NCI-H1694 (cell line): ENCODE results near the gene PRR33.

Experiments
- DNase-seq: peaks from one replicate; lab custom pipeline; 2025; lab: John Stamatoyannopoulos, UW

The PRR33 gene

GRCh38 chr11:1862588-1863351 is 28.9 kb downstream of the PRR33 start:
- no peak for DNase-seq

- no peak for DNase-seq
Observed at GRCh38 chr11:1861435-1862411, 30.0 kb downstream of the PRR33 start.

GRCh38 chr11:1860108-1860507 is 31.6 kb downstream of the PRR33 start:
- no peak for DNase-seq

GRCh38 chr11:1859004-1859403 is 32.7 kb downstream of the PRR33 start:
- no peak for DNase-seq

- no peak for DNase-seq
Observed at GRCh38 chr11:1858576-1858975, 33.1 kb downstream of the PRR33 start.

GRCh38 chr11:1858154-1858553 is 33.5 kb downstream of the PRR33 start:
- DNase-seq = no peak

GRCh38 chr11:1857064-1857463 is 34.6 kb downstream of the PRR33 start:
- DNase-seq = no peak

GRCh38 chr11:1856306-1857005 is 35.2 kb downstream of the PRR33 start:
- no peak for DNase-seq

- no peak for DNase-seq
Observed at GRCh38 chr11:1855886-1856265, 35.8 kb downstream of the PRR33 start.

GRCh38 chr11:1854949-1855885 is 36.5 kb downstream of the PRR33 start:
- DNase-seq = no peak

- no peak for DNase-seq
Observed at GRCh38 chr11:1854132-1854948, 37.4 kb downstream of the PRR33 start.

GRCh38 chr11:1853376-1854131 is 38.1 kb downstream of the PRR33 start:
- DNase-seq = no peak

- no peak for DNase-seq
Observed at GRCh38 chr11:1852877-1853276, 38.8 kb downstream of the PRR33 start, which contains the start of gene LSP1. Gene LSP1, plus strand, starts transcription at chr11:1853084. Its CDS starts 61 bp downstream, at chr11:1853145.

GRCh38 chr11:1852271-1852876 is 39.3 kb downstream of the PRR33 start:
- DNase-seq = no peak

GRCh38 chr11:1851468-1852180 is 40.1 kb downstream of the PRR33 start:
- no peak for DNase-seq

- no peak for DNase-seq
Observed at GRCh38 chr11:1848640-1849430, 42.9 kb downstream of the PRR33 start.

- DNase-seq = no peak
Observed at GRCh38 chr11:1847926-1848639, 43.6 kb downstream of the PRR33 start.
